ENCODE results near the gene EHF.

GRCh38 chr11:34643311-34643710 is 22.4 kb downstream of the EHF start:
- no peak for TF ChIP-seq EZH2 (IDR thresholded peaks at IDR 0.05)
- no peak for TF ChIP-seq FOXP2 (optimal IDR thresholded peaks at IDR 0.05; ENCODE audit: control extremely low read depth, extremely low read length, insufficient read depth)

Data from SK-N-MC (cell line).